A549 (cell line): ENCODE data around the gene JMJD6.

Experiments
- CBX2 ChIP-seq: fragments of 200-600 bp; sonication (generic); IDR thresholded peaks from 2 replicates; pipeline ENCODE4 v1.6.1; 2016; ENCODE audit warnings: low read depth, mild to moderate bottlenecking, borderline replicate concordance
- CHD4 ChIP-seq: fragments of 200-600 bp; sonication (generic); IDR thresholded peaks from 2 replicates; pipeline ENCODE4 v1.6.1; 2016; ENCODE audit warnings: antibody characterized with exemption, mild to moderate bottlenecking, borderline replicate concordance
- CTCF ChIP-seq: fragments of >200 bp; sonication (Bioruptor Twin); formaldehyde crosslinking; IDR thresholded peaks from 3 replicates; pipeline ENCODE4 v1.5.1; 2016
- JUNB ChIP-seq: fragments of >200 bp; sonication (Bioruptor Twin); formaldehyde crosslinking; IDR thresholded peaks from 2 replicates; pipeline ENCODE4 v1.6.1; 2016
- MAX ChIP-seq: IDR thresholded peaks from 2 replicates; pipeline ENCODE4 v1.6.1; 2012
- MYC ChIP-seq: IDR thresholded peaks from 2 replicates; pipeline ENCODE4 v1.6.1; 2012; ENCODE audit warnings: mild to moderate bottlenecking, inconsistent platforms, low read length, improper control_type of control experiment, borderline replicate concordance
- NFE2L2 ChIP-seq: fragments of 150-350 bp; conservative IDR thresholded peaks from 2 replicates; pipeline ENCODE4 v1.6.1; 2014; ENCODE audit warnings: low read length
- NPAS2 ChIP-seq: fragments of 250-450 bp; sonication (Bioruptor Pico); IDR thresholded peaks from 2 replicates; pipeline ENCODE4 v1.8.0; 2022; ENCODE audit warnings: mild to moderate bottlenecking, moderate library complexity, borderline replicate concordance
- POLR2A ChIP-seq: IDR thresholded peaks from 2 replicates; pipeline ENCODE4 v1.6.1; 2012; ENCODE audit warnings: mild to moderate bottlenecking, low read length
- RAD21 ChIP-seq, 2 experiments: fragments of >200 bp in 1 of 2; sonication (Bioruptor Twin) in 1 of 2; formaldehyde crosslinking in 1 of 2; IDR thresholded peaks in 1 of 2; conservative IDR thresholded peaks in 1 of 2; 2 replicates in 1 of 2; 3 replicates in 1 of 2; pipeline ENCODE4 v1.6.1; 2012 to 2018; ENCODE audit warnings: inconsistent platforms in 1 of 2
- RCOR1 ChIP-seq: fragments of 150-350 bp; IDR thresholded peaks from 2 replicates; pipeline ENCODE4 v1.6.1; 2014; ENCODE audit warnings: antibody characterized with exemption, low read length, low read depth
- REST ChIP-seq: fragments of 200-600 bp; sonication (generic); IDR thresholded peaks from 2 replicates; pipeline ENCODE4 v1.6.1; 2016; ENCODE audit warnings: antibody characterized with exemption, mild to moderate bottlenecking, moderate library complexity
- SMC3 ChIP-seq: fragments of >200 bp; sonication (Bioruptor Twin); formaldehyde crosslinking; IDR thresholded peaks from 3 replicates; pipeline ENCODE4 v1.6.1; 2018; ENCODE audit warnings: inconsistent platforms
- ZFP36 ChIP-seq: fragments of 450-650 bp; IDR thresholded peaks from 2 replicates; pipeline ENCODE4 v1.6.1; 2014; ENCODE audit warnings: borderline replicate concordance; ENCODE audit not compliant: partially characterized antibody

GRCh38 chr17:76715496-76715830 is 10.9 kb downstream of the JMJD6 start:
- TF ChIP-seq RCOR1, result no peak
- TF ChIP-seq CTCF, result no peak
- no peak for TF ChIP-seq JUNB
- TF ChIP-seq MAX, result no peak
- TF ChIP-seq SMC3, result no peak
- no peak for TF ChIP-seq NFE2L2
- no peak for TF ChIP-seq CHD4
- TF ChIP-seq RAD21 (conservative IDR thresholded peaks at IDR 0.05 in 1 of 2, IDR thresholded peaks at IDR 0.05 in 1 of 2), result no peak
- TF ChIP-seq CBX2, result no peak
- no peak for TF ChIP-seq NPAS2 (CRISPR knock-in tag)
- no peak for TF ChIP-seq ZFP36
- TF ChIP-seq POLR2A, result no peak
- no peak for TF ChIP-seq REST
- TF ChIP-seq MYC, result no peak
